Measurements from ENCODE around the gene TSPOAP1.

DNA sequence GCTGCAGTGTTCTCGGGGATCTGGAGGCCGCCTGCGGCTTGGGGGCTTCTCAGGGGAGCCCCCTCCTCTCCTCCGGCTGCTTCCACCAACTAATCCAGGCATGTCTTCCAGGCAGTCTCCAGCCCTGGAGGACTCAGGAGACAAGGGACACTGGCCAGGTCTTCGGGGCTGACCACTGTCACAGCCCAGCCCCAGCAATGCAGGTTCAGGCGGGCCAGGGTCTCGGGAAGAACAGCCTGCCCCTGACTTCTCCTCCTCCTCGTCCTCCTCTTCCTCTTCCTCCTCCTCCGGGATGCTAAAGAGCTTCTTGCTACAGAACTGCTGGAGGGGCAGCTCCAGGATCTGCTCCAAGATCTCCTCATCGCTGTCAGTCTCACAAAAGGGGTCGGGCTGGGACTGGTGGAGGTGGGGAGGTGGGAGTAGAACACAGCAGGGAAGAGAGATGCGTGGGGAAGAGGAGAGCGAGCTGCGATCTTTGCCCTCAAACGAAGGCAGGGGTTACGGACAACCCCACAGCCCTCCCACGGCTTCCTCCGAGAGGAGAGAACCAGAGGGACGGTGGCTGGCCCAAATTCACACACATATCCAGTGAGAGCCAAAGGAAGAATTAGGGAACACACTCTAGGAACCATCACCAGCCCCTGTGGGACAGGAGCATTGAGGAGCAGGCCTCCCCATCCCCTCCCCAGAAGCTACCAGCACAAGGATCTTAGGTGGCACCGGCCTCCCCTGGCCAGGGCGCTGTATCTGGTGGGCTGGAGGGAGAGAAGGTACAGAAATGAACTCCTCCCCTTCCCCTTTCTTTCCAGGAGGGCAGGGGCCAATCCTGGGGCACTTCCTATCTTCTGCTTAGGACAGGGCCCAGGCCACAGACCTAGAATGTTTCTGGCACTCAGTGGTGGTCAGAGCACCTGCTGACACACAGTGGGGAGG is 19.3 kb downstream of the TSPOAP1 start:
- TF ChIP-seq, protein P1, sequence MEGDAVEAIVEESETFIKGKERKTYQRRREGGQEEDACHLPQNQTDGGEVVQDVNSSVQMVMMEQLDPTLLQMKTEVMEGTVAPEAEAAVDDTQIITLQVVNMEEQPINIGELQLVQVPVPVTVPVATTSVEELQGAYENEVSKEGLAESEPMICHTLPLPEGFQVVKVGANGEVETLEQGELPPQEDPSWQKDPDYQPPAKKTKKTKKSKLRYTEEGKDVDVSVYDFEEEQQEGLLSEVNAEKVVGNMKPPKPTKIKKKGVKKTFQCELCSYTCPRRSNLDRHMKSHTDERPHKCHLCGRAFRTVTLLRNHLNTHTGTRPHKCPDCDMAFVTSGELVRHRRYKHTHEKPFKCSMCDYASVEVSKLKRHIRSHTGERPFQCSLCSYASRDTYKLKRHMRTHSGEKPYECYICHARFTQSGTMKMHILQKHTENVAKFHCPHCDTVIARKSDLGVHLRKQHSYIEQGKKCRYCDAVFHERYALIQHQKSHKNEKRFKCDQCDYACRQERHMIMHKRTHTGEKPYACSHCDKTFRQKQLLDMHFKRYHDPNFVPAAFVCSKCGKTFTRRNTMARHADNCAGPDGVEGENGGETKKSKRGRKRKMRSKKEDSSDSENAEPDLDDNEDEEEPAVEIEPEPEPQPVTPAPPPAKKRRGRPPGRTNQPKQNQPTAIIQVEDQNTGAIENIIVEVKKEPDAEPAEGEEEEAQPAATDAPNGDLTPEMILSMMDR (IDR thresholded peaks at IDR 0.05), result no peak
- no peak for TF ChIP-seq POLR2A (IDR thresholded peaks at IDR 0.05)
- no peak for TF ChIP-seq POLR2AphosphoS5 (IDR thresholded peaks at IDR 0.05)
